GM18951 (cell line): ENCODE measurements around the gene SOX9.

Experiments used
- POLR2A ChIP-seq: IDR thresholded peaks from 4 replicates; pipeline ENCODE4 v1.6.1; 2011; ENCODE audit warnings: mild to moderate bottlenecking; ENCODE audit not compliant: insufficient read length, insufficient read depth; ENCODE audit errors: extremely low read depth
- in situ Hi-C: fragments of 300-500 bp; cut with MboI; formaldehyde crosslinking; loops from one replicate; pipeline ENCODE4 v1.12.0; 2022; ENCODE audit warnings: low sequenced_read_pairs, mixed read lengths, inconsistent platforms; ENCODE audit not compliant: unreplicated experiment

The SOX9 gene

DNA sequence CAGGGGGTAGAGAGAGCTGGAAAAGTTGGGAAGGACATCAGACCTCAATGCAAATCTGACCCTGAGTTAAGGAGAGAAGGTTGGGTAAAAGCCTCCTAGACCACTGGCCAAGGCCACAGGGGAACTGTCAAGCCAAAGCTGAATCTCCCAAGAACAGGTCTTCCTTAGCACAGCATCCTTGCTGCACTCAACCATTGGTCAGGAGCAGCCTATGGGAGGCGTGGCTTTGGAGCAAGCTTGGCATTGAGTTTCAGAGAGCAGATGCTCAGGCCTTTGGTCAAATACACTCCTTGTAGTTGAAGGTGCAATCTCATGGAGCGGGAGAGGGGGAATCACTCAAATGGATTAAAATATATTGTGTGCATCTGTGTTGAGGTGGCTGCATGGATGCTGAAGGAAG, 21.8 kb downstream of the SOX9 start:
- in situ Hi-C loops, result no loop called here

DNA sequence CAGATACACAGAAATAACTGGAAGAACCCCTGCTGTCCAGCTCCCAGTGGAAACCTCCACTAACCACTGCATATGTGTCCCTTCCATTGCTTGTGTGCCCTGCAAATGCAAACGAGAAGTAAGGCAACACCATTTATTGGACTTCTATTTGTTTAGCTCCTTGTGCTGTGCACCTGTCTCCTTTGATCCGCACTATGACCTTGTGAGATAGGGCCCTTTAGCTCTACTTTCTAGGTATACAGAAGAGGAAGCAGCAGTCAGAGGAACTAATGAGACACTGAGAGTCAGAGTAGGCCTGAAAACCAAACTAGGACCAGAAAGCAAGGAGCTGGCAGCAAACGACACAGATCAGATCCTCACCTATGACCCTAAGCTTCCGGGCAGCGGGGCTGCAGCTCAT, 22.4 kb downstream of the SOX9 start:
- in situ Hi-C loops, result no loop called here
- TF ChIP-seq POLR2A, result no peak

More for the DNA sequence above, 21.8 kb downstream of the SOX9 start:
- no peak for TF ChIP-seq POLR2A

DNA sequence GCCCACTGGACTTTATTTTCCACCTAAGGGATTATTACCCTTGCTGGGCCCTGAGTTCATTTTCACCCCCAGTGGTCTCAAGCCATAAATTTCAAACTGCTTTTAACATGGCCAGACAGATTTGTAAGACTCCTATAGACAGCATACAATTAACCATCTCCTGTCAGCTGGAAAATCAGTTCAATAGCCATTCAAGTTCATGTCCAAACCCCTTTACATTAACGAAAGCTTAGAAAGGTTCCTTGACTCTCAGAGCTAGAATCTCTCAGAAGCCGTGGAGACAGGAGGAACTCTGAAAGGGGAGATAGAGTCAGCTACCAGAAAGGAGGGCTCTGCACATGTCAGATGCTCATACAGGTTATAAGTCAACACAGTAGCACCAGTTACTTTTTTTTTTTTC, 23.3 kb downstream of the SOX9 start:
- TF ChIP-seq POLR2A, result no peak
- in situ Hi-C loops, result no loop called here

DNA sequence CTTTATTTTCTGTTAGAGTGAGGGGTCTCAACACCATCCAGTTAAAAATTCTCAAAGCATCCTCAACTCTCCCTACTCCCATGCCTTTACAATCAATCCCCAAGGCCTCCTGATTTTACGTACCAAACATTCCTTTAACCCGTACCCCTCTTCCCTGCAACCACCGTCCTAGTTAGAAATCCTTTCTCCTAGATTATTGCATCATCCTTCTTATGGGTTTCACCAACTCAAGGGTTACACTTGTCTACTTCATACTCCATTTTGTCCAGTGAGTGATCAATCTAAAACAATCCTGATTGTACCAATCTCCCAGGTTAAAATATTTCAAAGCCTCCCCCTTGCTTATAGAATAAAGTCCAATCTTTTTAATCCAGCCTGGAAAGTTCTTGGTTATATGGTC, 24.7 kb downstream of the SOX9 start:
- no peak for TF ChIP-seq POLR2A
- in situ Hi-C loops, result no loop called here

DNA sequence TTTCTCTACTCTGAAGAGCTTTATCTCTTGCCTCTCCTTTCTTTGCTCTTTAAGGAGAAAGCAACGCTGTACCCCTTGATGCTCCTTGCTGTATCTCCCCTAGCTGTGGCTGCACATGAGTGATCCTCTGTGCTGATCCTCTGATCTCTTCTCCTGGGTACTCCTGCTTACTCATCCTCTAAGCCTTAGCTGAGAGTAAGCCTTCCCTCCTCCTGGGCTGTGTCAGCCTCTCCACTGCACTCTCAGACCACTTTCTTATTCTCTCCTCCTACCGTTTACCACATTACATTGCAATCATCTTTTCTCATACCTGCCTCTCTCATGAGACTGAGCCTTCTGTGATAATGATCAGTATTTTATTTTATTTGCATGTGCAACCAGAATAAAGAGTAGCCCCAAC, 25.1 kb downstream of the SOX9 start:
- no peak for TF ChIP-seq POLR2A
- in situ Hi-C loops, result no loop called here

DNA sequence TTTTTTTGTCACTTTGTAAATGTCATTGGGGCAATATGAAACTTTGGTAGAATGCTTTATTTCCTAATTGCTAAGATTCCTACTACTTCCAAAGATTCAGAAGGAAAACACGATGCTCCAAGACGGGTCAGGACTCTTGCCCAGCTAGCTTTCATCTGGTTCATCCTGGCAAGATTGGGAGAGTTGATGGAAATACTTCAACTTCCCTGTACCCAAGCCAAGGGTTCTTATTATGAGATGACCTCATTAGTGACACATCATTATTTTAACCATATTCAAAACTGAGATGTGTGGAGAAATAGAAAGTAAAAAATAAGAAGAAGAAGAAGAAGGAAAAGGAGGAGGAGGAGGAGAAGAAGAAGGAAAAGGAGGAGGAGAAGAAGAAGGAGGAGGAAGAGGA, 25.6 kb downstream of the SOX9 start:
- in situ Hi-C loops, result no loop called here

DNA sequence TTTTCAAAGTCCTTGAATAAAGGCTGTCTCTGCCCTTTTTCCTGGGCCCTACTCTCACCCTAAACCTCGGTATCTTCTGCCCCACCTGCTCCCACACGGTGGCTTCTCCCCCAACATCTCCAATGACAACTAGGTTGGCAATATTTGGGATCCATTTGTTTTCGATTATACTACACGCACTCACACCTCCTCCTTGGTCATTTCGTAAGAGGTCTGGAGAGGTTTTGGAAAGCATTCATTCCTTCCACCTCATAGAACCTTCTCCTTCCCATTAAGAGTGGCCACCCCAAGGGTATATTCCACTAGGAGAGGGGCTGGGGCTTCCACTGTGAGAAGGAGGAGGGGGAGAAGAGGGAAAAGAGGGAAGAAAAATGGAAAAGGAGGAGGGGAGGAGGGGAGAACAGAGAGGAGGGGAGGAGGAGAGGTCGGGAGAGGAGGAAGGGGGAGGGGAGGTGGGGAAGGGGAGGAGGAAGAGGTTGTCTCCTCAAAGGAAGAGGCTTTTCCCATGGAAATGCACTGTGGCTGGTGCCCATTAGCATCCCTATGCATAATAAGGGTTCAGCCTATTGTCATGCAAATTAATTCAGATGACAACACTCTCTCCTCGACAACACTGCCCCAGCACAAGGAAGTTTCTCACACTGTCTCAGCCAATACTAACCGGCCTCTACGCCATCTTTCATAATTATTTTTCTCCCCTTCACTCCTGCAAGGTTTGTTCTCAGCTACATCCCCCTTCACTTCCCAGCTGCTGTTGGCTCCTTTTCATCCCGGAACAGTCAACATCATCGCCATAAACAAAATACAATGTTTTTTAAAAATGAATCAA, 30.0 kb downstream of the SOX9 start:
- TF ChIP-seq POLR2A, result no peak
- in situ Hi-C loops, result no loop called here

More for the DNA sequence above, 25.6 kb downstream of the SOX9 start:
- no peak for TF ChIP-seq POLR2A

DNA sequence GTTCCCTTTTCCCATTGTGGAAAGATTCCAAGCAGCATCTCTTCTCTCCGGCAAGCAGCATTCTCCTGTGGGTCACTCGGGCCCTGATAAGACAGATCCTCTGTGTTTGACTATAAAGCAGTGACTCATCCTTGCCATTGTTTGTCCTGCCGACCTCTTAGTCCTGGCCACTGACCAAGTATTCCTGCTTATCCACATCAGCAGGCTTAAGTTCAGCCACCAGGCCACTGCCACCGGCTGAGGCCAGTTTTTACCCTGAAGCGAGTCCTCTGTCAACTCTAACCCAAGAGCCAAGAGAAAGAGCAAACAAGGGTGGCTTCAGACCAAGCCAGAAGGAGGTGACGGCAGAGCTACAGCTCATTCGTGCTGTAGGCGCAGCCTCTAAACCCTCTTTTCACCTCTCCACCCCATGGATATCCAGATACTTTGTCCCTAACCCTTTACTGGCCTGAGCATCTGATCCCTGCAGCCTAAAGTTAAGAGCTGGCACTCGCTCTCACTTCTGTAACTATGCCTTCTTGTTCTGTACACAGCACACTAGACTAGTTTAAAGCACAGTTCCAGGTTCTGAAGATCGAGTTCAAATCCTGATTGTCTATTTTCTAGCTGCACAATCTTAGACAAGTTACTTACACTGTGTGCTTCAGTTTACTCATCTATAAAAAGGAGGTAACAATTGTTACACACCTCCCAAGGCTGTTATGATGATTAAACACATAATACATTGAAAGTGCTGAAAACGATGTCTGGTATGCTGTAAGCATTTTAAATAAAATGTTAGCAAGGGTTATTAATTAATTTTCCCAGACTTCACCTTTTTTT, 31.0 kb downstream of the SOX9 start:
- no peak for TF ChIP-seq POLR2A
- in situ Hi-C loops, result no loop called here

DNA sequence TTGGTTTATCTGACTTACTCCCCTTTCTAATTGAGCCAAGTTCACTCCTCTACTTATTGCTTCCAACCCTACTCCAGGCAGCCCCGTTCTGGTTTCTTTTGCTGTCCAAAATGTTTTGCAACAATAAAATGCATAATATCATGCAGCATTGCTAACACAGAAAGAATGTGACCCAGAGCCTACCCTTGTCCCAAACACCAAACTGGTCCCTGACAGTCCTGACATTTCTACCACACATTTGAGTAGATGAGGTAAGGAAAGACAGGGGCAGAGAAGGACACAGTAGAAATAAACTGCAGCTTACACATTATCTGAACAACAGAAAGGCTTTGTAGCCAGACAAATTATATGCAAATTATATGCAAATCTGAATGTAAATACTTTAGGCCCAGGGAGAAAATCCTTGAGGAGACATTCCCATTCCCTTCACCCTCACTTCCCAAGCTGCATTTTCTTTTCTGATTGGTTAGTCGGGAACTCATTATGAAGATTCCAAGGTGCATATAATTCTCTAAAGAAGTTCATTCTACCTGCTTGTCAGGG, 31.6 kb downstream of the SOX9 start:
- in situ Hi-C loops, result no loop called here
- no peak for TF ChIP-seq POLR2A

DNA sequence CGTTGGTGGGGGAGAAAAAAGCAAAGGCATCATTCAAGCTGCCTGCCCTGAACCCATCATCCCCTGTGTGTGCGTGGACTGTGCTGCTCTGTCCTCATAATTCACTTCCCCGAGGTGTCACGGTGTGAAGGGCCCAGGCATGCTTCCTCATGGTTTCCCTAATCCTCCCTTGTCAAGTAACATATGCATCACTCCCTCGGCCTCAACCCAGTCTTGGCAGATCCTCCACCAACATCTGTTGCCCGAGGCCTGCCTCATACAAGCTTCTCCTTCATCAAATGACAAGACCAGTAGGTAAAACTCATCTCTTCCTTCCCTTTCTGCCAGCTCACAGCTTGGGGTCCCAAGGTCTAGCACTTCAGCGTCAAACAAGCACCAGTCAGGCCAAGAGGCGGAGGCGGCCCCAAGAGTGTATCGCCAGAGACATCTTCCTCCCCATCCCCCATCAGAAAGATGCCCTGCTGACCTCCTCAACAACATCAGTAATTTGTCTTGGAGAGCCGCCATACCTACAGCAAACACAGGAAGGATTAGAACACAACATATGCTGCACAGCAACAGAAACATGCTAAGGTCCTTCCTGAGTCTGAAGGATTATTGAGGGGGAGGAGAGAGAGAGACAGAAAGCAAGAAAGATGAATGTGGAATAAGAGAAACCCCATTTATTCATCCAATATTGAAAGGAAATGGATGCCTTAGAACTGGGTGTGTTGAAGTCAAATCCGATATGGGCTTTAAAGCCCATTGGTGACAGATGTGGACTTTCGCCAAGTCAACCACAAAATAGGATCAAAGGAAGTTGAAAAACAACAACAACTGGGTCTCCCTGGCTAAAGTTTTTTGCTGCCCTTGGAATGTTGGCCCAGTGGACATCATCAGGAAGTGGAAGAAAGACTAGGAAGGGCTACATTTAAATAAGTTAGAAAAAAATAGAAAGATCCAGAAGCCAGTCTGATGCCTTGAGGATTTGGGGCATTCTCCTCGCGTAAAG, 38.4 kb downstream of the SOX9 start:
- in situ Hi-C loops, result no loop called here
- TF ChIP-seq POLR2A, result no peak

DNA sequence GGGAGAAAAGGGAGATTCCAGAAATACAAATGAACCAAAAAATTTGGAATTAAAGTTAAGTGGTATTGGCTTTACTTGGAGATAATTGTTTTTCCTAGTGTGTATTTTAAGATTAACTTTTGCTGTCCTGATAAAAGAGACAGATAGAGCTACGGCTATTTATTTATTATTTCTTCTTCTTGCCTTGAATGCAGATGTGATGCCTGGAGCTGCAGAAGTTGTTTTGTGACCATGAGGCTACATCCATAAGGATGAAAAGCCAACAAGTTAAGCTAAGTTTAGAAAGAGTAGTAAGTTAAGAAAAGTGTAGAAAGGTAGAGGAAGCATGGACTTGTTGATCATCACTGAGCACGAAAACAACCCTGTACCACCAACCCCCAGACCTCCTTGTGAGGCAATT, 41.7 kb downstream of the SOX9 start:
- in situ Hi-C loops, result no loop called here
- no peak for TF ChIP-seq POLR2A

DNA sequence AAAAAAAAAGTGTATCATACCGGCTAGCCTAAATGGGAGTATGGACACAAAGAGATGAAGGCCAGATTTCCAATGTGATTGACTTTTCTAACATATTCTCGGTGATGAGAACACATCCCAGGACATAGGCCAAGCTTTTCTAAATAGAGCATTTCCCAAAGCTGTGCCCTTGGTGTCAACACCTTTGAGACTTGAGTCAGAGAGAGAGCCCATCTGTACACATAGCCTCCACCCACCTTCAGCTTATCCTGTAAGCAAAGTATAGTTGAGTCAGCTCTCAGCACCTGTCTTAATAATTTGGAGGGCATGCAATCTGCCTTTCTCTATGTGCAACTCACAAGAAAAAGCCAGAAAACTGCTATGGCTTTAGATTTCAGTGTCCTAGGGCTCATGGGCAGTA, 42.7 kb downstream of the SOX9 start:
- in situ Hi-C loops, result no loop called here
- no peak for TF ChIP-seq POLR2A
